Measurements from ENCODE around the gene ADAP1.

- TF ChIP-seq CTCF (conservative IDR thresholded peaks at IDR 0.05; ENCODE audit: low read length), result no peak
- no peak for TF ChIP-seq EZH2phosphoT487 (IDR thresholded peaks at IDR 0.05; ENCODE audit: borderline replicate concordance)
Observed at GRCh38 chr7:900331-901040, 54.0 kb downstream of the ADAP1 start.

All from Loucy (cell line).